H1 (cell line): ENCODE results near the gene OAT. TPM values are rescaled to one million over a fixed set of nuclear protein-coding genes. Genes with fewer than 3 reads are reported as not detected.

Experiments used
- ATF3 ChIP-seq: IDR thresholded peaks from 2 replicates; pipeline ENCODE4 v1.6.1; 2011; ENCODE audit warnings: low read depth, mild to moderate bottlenecking, low read length; ENCODE audit not compliant: insufficient read depth
- BCL11A ChIP-seq, 2 experiments: IDR thresholded peaks; one replicate each; pipeline ENCODE4 v1.6.1; 2011; ENCODE audit warnings: low read depth in 2 of 2, low read length in 2 of 2, mild to moderate bottlenecking in 2 of 2
- CEBPB ChIP-seq: IDR thresholded peaks from 2 replicates; pipeline ENCODE4 v1.6.1; 2012; ENCODE audit warnings: low read depth, low read length
- CHD2 ChIP-seq: IDR thresholded peaks from 2 replicates; pipeline ENCODE4 v1.6.1; 2012; ENCODE audit warnings: low read length, improper control_type of control experiment
- CHD7 ChIP-seq: fragments of 300-600 bp; sonication (generic); IDR thresholded peaks from 2 replicates; pipeline ENCODE4 v1.7.1; 2012; ENCODE audit warnings: low read length, moderate library complexity, mild to moderate bottlenecking, inconsistent platforms; ENCODE audit not compliant: insufficient replicate concordance
- FOSL1 ChIP-seq: IDR thresholded peaks from 2 replicates; pipeline ENCODE4 v1.6.1; 2011; ENCODE audit warnings: mild to moderate bottlenecking, low read depth, low read length, moderate library complexity; ENCODE audit not compliant: insufficient read depth
- JUN ChIP-seq: IDR thresholded peaks from 2 replicates; pipeline ENCODE4 v1.6.1; 2011; ENCODE audit warnings: low read depth, mild to moderate bottlenecking, improper control_type of control experiment, low read length
- NANOG ChIP-seq: IDR thresholded peaks from 2 replicates; pipeline ENCODE4 v1.6.1; 2011; ENCODE audit warnings: low read length, low read depth, mild to moderate bottlenecking, inconsistent platforms; ENCODE audit not compliant: insufficient read depth, poor library complexity, severe bottlenecking
- POLR2AphosphoS5 ChIP-seq: IDR thresholded peaks from 2 replicates; pipeline ENCODE4 v1.6.1; 2011; ENCODE audit warnings: low read depth, low read length
- SAP30 ChIP-seq: fragments of 300-600 bp; sonication (generic); IDR thresholded peaks from 2 replicates; pipeline ENCODE4 v1.7.1; 2012; ENCODE audit warnings: low read length, moderate library complexity, mild to moderate bottlenecking, inconsistent platforms; ENCODE audit not compliant: insufficient read depth, insufficient replicate concordance
- SIRT6 ChIP-seq: IDR thresholded peaks from one replicate; pipeline ENCODE4 v1.7.1; 2012; ENCODE audit warnings: low read length, inconsistent platforms
- polyA plus RNA-seq, 7 experiments: library from polyadenylated mRNA; depleted of rRNA in 3 of 7; stranded (reverse) in 5 of 7; unstranded in 2 of 7; fragments of >200 nt in 5 of 7; fragments of 200-250 nt in 2 of 7; gene quantifications; 1 replicate in 5 of 7; 2 replicates in 1 of 7; 4 replicates in 1 of 7; pipeline versions ENCODE4 v1.2.1 to v1.2.3, GENCODE V29; 2011 to 2013; ENCODE audit warnings: missing spikeins in 2 of 7, mixed read lengths in 2 of 7
- total RNA-seq: library from RNA; stranded (reverse); fragmentation: NEBNext Ultra II Directional; extraction: Animal tissue kit (Norgen Biotek cat#: 25700); gene quantifications from 2 replicates; pipeline ENCODE4 v1.2.1, GENCODE V29; 2021

The OAT gene
- total and polyA plus RNA-seq, 2 of the 8 experiments (the other 6 are each of a cell fraction or from before 2014, with no cell fraction given): 67.8 to 121 TPM

DNA sequence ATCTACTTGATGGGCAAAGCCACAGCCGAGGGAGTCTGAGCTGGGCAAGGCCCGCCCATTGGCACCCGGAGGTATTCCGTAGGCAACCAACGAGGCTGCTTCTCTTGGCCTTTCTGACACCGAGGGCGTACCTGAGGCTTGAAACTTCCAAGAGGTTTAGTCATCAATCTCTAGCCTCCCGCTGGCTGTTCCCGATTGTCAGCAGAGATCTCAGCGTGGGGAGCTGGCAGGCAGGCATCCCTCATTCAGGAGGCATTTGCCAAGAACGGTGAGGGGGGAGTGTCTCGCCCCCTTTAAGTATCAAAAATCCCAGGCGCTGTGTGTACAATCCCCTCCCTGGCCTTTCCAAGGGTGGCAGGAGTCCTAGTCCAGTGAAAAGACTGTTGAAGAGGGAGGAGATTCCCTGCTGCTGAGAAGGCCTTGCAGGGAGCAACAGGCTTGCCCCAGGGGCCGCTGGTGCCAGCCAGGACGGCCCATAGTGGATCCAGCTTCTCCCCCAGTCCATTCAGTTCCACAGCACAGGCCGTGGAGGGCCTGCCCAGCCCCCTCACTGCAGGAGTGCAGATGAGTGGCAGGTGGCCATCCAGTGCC, 39.7 kb downstream of the OAT start (continued):
- no peak for TF ChIP-seq CHD7
- TF ChIP-seq JUN: no peak
- no peak for TF ChIP-seq SAP30
- no peak for TF ChIP-seq NANOG
- TF ChIP-seq SIRT6: no peak
- no peak for TF ChIP-seq CEBPB
- no peak for TF ChIP-seq POLR2AphosphoS5
- no peak for TF ChIP-seq FOSL1
- no peak for TF ChIP-seq CHD2
- TF ChIP-seq BCL11A (IDR thresholded peaks at IDR 0.05; ENCODE audit: low read depth in 2 of 2, low read length in 2 of 2): no peak
- TF ChIP-seq ATF3: no peak
